ENCODE measurements around the gene ZFAND5.

ZFAND5 gene

DNA sequence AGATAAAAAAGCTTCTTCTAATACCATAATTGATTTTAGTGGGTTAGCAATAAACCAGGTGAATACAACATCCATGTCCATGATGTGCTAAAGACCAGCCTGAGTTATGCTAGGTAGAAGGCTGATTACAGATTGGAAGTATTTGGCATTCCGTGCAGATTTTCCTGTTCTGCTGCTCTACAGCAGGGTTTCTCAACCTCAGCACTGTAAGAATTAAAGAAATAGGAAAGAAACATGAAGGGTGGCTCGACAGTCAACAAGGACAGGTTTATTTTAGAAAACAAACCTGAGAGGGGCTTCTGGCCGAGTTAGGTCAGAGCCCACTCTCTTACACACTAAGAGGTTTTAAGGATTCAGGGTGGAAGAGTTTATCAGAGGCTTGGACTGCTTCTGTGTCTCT, 42.3 kb downstream of the ZFAND5 start:
- DNase-seq (ENCODE audit: low spot score): no peak

DNA sequence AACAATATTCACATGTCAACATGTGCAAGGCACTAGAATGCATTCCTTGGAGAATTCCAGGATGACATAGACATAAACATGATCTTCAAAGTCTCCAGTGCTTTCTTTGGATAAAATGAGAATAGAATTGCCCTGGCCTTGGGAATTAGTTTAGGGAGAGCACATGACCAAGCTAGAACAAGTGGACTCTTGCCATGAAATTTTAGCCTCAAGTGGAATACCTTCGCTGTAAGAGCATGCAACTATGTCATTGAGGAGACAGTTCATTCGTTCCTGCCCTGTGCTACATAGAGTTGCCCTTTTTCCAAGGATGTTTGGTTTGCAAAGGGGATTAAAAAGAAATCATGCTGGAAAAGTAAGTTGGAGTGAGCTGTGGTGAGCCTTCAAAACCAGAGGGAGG, 42.7 kb downstream of the ZFAND5 start:
- no peak for DNase-seq (ENCODE audit: low spot score)

- DNase-seq (ENCODE audit: low spot score): peak; percentile 63
Measured at GRCh38 chr9:72315510-72316311, 49.3 kb downstream of the ZFAND5 start.

GRCh38 chr9:72315089-72315509, 49.9 kb downstream of the ZFAND5 start:
- DNase-seq (ENCODE audit: low spot score): peak; percentile 66

DNA sequence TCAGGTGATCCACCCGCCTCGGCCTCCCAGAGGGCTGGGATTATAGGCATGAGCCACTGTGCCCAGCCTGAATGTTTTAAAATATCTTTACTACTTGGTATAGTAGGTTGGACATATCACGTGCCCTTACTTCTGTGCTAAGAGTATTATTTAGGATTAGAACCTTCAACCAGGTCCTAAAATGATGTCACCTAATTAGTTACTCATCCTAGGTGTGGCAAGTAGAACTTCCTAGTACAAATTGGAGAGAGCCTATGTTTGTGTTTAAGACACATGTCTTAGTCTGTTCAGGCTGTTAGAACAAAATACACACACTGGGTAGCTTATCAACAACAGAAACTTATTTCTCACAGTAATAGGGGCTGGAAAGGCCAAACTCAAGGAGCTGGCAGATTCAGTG, 51.5 kb downstream of the ZFAND5 start:
- no peak for DNase-seq (ENCODE audit: low spot score)

- no peak for DNase-seq (ENCODE audit: low spot score)
Measured at GRCh38 chr9:72312386-72312987, 52.5 kb downstream of the ZFAND5 start.

DNA sequence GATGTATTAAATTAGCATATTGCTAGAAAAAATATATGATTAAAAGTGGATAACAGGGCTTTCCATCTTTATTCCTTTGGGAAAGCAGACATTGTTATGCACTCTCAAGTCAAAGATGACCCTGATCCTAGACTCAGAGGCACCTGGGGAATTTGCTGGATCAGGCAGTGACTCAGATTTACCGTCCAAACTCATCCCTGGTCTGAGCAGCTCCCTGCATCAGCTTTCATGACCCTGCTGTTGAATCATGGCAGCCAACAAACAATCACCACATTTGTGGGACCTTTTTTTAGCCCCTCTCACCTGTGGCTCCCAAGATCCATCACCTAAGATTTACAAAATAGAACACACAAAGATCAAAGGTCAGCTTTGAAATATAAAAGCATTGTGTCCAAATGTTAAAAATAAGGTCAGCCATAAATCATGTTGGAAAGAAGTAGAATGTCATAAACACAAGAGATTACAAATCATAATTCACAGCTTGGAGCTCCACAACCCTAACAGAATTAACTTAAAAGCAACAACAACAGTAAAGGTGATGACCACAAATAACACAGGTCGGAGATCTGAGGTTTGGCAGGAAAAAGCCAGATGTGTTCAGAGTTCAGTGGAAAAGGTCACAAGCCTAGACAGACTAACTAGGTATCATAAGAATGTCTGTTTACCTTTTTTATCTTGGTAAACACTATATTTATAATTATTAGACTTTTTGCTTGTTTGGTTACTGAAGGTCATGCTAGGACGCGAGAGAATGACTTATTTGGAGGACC, 55.5 kb downstream of the ZFAND5 start:
- no peak for DNase-seq (ENCODE audit: low spot score)

GRCh38 chr9:72306761-72307160, 58.2 kb downstream of the ZFAND5 start:
- no peak for DNase-seq (ENCODE audit: low spot score)

DNA sequence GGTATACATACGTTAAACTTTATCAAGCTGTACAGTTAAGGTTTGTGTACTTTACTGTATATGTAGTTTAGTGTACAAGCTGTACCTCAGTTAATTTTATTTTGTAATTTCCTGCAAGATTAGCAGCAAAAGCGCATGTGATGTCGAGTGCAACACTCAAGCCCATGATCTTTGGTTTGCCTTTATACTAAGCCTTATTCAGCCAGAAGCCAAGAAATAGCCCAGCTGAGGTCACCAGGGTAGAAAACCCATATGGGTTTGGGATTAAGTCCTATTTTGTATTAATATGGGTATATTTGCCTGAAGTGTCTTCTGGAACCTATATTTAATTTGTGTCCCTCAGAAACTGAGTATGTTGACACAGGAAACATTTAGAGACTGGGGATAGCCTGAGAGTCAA, 59.3 kb downstream of the ZFAND5 start:
- no peak for DNase-seq (ENCODE audit: low spot score)

DNA sequence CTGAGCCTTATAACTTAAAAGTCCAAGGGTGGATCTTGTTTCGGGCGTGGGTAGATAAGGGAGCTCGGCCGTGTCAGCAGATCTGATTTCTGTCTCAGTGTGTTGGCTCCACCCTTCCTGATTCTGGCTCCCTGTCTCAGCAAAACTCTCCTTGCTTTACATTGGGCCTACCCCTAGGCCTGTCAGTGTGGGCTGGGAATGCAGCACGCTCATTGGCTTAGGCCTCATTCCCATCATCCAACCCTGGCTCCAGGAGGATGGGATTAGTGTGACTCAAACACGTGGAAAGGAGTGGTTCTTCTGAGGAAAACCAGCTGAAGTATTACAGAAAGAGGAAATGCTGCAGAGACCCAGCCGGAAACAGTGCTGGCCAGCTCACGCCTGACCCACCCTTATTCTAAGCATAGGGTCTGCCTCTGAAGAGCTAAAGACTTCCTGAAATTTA, 59.9 kb downstream of the ZFAND5 start:
- DNase-seq (ENCODE audit: low spot score): peak; percentile 88

GRCh38 chr9:72304538-72304937, 60.5 kb downstream of the ZFAND5 start:
- DNase-seq (ENCODE audit: low spot score): no peak

Data from AG20443 (cell line).